ENCODE measurements around the gene POLQ.

The POLQ gene

DNA sequence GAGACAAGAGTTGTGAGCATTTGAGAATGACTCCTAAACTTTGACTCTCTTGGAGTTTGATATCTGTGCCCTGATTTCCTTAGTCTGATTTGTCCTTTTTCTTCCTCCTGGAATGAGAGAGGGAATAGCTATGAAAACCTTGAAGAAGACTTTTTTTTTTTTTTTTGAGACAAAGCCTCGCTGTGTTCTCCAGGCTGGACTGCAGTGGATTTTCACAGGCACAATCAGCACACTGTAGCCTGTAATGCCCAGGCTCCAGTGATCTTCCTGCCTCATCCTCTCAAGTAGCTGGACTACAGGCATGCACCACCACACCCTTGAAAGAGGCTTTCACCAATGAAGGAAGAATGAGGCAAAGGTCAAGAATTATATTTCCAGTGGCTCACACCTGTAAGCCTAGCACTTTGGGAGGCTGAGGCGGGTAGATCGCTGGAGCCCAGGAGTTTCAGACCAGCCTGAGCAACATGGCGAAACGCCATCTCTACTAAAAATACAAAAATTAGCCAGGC is 11.7 kb upstream of the POLQ start:
- no peak for TF ChIP-seq TAF1 (IDR thresholded peaks at IDR 0.05; ENCODE audit: borderline replicate concordance, insufficient read depth, low read length)
- TF ChIP-seq FOXP2 (optimal IDR thresholded peaks at IDR 0.05; ENCODE audit: borderline replicate concordance, extremely low read depth, extremely low read length, insufficient read depth) = no peak
- TF ChIP-seq, protein P1, sequence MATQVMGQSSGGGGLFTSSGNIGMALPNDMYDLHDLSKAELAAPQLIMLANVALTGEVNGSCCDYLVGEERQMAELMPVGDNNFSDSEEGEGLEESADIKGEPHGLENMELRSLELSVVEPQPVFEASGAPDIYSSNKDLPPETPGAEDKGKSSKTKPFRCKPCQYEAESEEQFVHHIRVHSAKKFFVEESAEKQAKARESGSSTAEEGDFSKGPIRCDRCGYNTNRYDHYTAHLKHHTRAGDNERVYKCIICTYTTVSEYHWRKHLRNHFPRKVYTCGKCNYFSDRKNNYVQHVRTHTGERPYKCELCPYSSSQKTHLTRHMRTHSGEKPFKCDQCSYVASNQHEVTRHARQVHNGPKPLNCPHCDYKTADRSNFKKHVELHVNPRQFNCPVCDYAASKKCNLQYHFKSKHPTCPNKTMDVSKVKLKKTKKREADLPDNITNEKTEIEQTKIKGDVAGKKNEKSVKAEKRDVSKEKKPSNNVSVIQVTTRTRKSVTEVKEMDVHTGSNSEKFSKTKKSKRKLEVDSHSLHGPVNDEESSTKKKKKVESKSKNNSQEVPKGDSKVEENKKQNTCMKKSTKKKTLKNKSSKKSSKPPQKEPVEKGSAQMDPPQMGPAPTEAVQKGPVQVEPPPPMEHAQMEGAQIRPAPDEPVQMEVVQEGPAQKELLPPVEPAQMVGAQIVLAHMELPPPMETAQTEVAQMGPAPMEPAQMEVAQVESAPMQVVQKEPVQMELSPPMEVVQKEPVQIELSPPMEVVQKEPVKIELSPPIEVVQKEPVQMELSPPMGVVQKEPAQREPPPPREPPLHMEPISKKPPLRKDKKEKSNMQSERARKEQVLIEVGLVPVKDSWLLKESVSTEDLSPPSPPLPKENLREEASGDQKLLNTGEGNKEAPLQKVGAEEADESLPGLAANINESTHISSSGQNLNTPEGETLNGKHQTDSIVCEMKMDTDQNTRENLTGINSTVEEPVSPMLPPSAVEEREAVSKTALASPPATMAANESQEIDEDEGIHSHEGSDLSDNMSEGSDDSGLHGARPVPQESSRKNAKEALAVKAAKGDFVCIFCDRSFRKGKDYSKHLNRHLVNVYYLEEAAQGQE (IDR thresholded peaks at IDR 0.05; ENCODE audit: insufficient read depth in 1 of 2, low read depth in 2 of 2, low read length in 2 of 2) = no peak
- TF ChIP-seq POLR2AphosphoS5 (IDR thresholded peaks at IDR 0.05; ENCODE audit: low read depth, low read length) = no peak
- no peak for TF ChIP-seq SIN3A (IDR thresholded peaks at IDR 0.05; ENCODE audit: borderline replicate concordance, insufficient read depth, low read length)

DNA sequence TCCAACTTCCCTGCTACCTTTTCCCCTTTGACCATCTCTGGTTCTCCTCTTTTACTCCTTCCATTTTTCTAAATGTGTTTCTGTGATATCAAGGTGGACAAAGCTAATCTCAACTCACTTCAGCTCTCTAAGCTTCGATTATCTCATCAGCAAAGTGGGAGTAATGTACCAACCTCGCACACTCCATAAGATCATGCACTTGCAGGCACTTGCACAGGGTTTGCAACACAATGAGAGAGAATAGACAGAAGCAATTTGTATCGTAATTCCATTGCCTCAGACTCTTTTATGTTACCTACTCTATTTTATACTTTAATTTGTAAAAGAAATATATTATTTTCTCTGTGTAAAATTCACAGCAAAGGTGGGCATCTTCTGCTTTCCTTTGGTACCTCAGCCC is 7.0 kb upstream of the POLQ start:
- TF ChIP-seq, protein P1 (IDR thresholded peaks at IDR 0.05; ENCODE audit: insufficient read depth in 1 of 2, low read depth in 2 of 2, low read length in 2 of 2) = no peak
- TF ChIP-seq POLR2AphosphoS5 (IDR thresholded peaks at IDR 0.05; ENCODE audit: low read depth, low read length) (no peak), FOXP2 (optimal IDR thresholded peaks at IDR 0.05; ENCODE audit: borderline replicate concordance, extremely low read depth, extremely low read length, insufficient read depth) (no peak), TAF1 (IDR thresholded peaks at IDR 0.05; ENCODE audit: borderline replicate concordance, insufficient read depth, low read length) (no peak), SIN3A (IDR thresholded peaks at IDR 0.05; ENCODE audit: borderline replicate concordance, insufficient read depth, low read length) (no peak)

- TF ChIP-seq TAF1 (IDR thresholded peaks at IDR 0.05; ENCODE audit: borderline replicate concordance, insufficient read depth, low read length) (no peak), FOXP2 (optimal IDR thresholded peaks at IDR 0.05; ENCODE audit: borderline replicate concordance, extremely low read depth, extremely low read length, insufficient read depth) (no peak), POLR2AphosphoS5 (IDR thresholded peaks at IDR 0.05; ENCODE audit: low read depth, low read length) (no peak), SIN3A (IDR thresholded peaks at IDR 0.05; ENCODE audit: borderline replicate concordance, insufficient read depth, low read length) (no peak)
- TF ChIP-seq, protein P1 (IDR thresholded peaks at IDR 0.05; ENCODE audit: insufficient read depth in 1 of 2, low read depth in 2 of 2, low read length in 2 of 2) = no peak
These were observed 6.6 kb upstream of the POLQ start for GRCh38 chr3:121552379-121552778.

- TF ChIP-seq, protein P1 (IDR thresholded peaks at IDR 0.05; ENCODE audit: insufficient read depth in 1 of 2, low read depth in 2 of 2, low read length in 2 of 2) = no peak
- TF ChIP-seq FOXP2 (optimal IDR thresholded peaks at IDR 0.05; ENCODE audit: borderline replicate concordance, extremely low read depth, extremely low read length, insufficient read depth) = no peak
- TF ChIP-seq SIN3A (IDR thresholded peaks at IDR 0.05; ENCODE audit: borderline replicate concordance, insufficient read depth, low read length) = no peak
- no peak for TF ChIP-seq POLR2AphosphoS5 (IDR thresholded peaks at IDR 0.05; ENCODE audit: low read depth, low read length)
- no peak for TF ChIP-seq TAF1 (IDR thresholded peaks at IDR 0.05; ENCODE audit: borderline replicate concordance, insufficient read depth, low read length)
These were observed 677 bp downstream of the POLQ start for GRCh38 chr3:121545049-121545573.
